Measurements from ENCODE around the gene AUTS2.

AUTS2 gene

GRCh38 chr7:69696054-69696591 lies 97.8 kb downstream of the AUTS2 start:
- H3K4me2 ChIP-seq (ENCODE audit: low read depth, low read length, poor library complexity, severe bottlenecking), result peak overlapping the region; percentile 73
- peak overlapping the region; percentile 60 for H3K4me3 ChIP-seq (ENCODE audit: low read length, poor library complexity, severe bottlenecking)
- H2AFZ ChIP-seq (ENCODE audit: low read length), result no peak overlapping the region
- H3K9me3 ChIP-seq (ENCODE audit: insufficient read depth, low read depth, low read length), result no peaks in the 10 kb centered on the region
- H3K4me1 ChIP-seq (ENCODE audit: insufficient read depth, low read length, poor library complexity, severe bottlenecking), result peaks cover 61% of the 10 kb centered on the region
- no peaks in the 10 kb centered on the region for H4K20me1 ChIP-seq (ENCODE audit: insufficient read depth, low read length, poor library complexity, severe bottlenecking)
- no peaks in the 10 kb centered on the region for H3K27me3 ChIP-seq (ENCODE audit: insufficient read depth, low read length, poor library complexity, severe bottlenecking)
- H3K36me3 ChIP-seq (ENCODE audit: insufficient read depth, low read length), result no peaks in the 10 kb centered on the region
- H3K79me2 ChIP-seq (ENCODE audit: insufficient read depth, low read length), result peaks cover 87% of the 10 kb centered on the region
- no peaks in the 10 kb centered on the region for H3K9me2 ChIP-seq (replicated peaks; ENCODE audit: low read depth, low read length)
- TF ChIP-seq EZH2phosphoT487 (IDR thresholded peaks at IDR 0.05; ENCODE audit: borderline replicate concordance), result no peak
- TF ChIP-seq, protein P1, sequence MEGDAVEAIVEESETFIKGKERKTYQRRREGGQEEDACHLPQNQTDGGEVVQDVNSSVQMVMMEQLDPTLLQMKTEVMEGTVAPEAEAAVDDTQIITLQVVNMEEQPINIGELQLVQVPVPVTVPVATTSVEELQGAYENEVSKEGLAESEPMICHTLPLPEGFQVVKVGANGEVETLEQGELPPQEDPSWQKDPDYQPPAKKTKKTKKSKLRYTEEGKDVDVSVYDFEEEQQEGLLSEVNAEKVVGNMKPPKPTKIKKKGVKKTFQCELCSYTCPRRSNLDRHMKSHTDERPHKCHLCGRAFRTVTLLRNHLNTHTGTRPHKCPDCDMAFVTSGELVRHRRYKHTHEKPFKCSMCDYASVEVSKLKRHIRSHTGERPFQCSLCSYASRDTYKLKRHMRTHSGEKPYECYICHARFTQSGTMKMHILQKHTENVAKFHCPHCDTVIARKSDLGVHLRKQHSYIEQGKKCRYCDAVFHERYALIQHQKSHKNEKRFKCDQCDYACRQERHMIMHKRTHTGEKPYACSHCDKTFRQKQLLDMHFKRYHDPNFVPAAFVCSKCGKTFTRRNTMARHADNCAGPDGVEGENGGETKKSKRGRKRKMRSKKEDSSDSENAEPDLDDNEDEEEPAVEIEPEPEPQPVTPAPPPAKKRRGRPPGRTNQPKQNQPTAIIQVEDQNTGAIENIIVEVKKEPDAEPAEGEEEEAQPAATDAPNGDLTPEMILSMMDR (conservative IDR thresholded peaks at IDR 0.05; ENCODE audit: low read length), result no peak
- H3F3A ChIP-seq (ENCODE audit: low read depth), result 0 out of 2 replicates have a peak, but pooled peaks cover 9% of the 10 kb centered on the region
- H3K9ac ChIP-seq (ENCODE audit: low read depth, low read length, poor library complexity, severe bottlenecking), result peak overlapping the region; percentile 51

DNA sequence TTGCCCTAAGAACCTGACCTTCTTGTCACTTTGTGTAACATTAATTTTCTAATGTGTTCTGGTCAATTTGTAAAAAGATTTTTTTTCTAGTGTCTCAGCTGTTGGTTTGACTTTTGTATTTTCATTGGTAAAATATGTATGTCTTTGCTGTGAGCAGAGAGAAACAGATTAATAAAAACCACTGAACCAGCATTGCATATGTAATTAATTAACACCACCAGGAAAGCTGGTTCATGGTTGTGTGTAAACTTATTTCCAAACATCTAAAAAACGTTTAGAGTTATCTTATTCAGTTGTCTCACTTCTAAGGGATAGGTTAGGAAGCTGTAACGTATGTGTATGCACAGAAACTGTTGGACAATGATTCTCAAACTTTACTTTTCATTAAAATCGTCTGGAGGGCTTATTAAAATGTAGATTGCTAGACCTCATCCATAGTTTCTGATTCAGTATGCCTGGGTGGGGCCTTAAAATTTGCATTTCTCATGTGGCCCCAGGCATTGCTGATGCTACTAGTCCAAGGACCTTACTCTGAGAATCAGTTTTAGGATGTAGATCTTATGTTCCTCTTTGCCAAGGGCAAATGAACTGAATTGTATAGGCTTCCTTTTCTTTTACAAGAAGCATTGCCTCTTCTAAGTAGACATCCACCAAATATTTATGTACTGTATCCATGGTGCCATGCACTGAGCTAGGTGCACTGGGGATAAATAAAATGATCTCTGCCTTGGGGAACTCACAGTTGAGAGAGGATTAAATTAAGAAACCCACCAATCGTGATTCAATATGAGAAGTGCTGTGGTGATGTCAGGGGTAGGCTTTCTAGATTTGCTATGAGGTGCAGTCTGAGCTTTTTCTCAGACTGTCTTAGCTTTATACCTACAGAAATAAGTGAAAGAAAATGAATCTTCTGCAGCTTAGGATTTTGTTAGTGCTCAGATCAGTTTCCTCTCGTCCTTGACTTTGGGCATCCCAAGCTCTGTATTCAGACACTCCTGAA lies 98.7 kb downstream of the AUTS2 start:
- Histone ChIP-seq H4K20me1 (ENCODE audit: insufficient read depth, low read length, poor library complexity, severe bottlenecking) (no peaks in the 10 kb centered on the region), H3K79me2 (ENCODE audit: insufficient read depth, low read length) (peaks cover 87% of the 10 kb centered on the region), H3K27me3 (ENCODE audit: insufficient read depth, low read length, poor library complexity, severe bottlenecking) (no peaks in the 10 kb centered on the region), H3K4me3 (ENCODE audit: low read length, poor library complexity, severe bottlenecking) (peak overlapping the region; percentile 60), H3F3A (ENCODE audit: low read depth) (0 out of 2 replicates have a peak, but pooled peaks cover 9% of the 10 kb centered on the region), H2AFZ (ENCODE audit: low read length) (no peak overlapping the region), H3K9me2 (replicated peaks; ENCODE audit: low read depth, low read length) (no peaks in the 10 kb centered on the region), H3K9ac (ENCODE audit: low read depth, low read length, poor library complexity, severe bottlenecking) (peak overlapping the region; percentile 51), H3K9me3 (ENCODE audit: insufficient read depth, low read depth, low read length) (no peaks in the 10 kb centered on the region), H3K4me1 (ENCODE audit: insufficient read depth, low read length, poor library complexity, severe bottlenecking) (peaks cover 65% of the 10 kb centered on the region), H3K4me2 (ENCODE audit: low read depth, low read length, poor library complexity, severe bottlenecking) (peak overlapping the region; percentile 73), H3K36me3 (ENCODE audit: insufficient read depth, low read length) (no peaks in the 10 kb centered on the region)
- TF ChIP-seq EZH2phosphoT487 (IDR thresholded peaks at IDR 0.05; ENCODE audit: borderline replicate concordance), result no peak
- TF ChIP-seq, protein P1 (conservative IDR thresholded peaks at IDR 0.05; ENCODE audit: low read length), result no peak

DNA sequence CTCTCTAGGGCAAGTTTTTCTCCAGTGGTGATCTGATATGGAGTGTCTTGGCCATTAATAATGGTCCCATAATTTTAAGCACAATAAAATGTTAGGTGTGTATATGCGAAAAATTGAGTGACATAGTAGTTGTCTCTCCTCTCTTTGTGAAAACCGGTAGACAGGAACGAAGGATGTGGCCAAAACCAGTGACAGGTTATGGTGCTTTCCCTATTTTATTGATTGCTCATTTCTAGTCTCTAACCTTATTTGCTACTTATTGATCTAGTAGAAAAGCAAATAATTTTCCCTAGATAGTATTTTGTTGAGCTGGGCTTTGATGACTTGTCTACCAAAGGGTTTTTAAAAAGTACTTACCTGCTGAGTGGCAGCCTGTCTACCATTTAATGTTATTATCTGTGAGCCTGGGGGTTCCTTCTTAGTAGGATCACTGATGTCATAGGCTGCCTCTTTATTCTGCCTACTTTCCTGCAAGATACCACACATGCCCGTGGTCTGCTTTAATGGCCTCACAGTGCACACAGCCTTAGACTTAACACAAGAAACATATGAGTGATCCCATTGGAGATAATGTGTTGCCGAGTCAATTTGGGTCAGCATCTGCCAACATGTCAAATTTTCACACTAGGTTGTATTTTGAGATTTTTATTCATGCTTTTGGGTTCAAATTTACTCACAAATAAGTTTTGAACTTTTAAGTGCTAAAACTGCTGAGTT lies 100.0 kb downstream of the AUTS2 start:
- no peak for TF ChIP-seq EZH2phosphoT487 (IDR thresholded peaks at IDR 0.05; ENCODE audit: borderline replicate concordance)
- TF ChIP-seq, protein P1 (conservative IDR thresholded peaks at IDR 0.05; ENCODE audit: low read length), result no peak

More for the DNA sequence above, 100.0 kb downstream of the AUTS2 start:
- Histone ChIP-seq H3F3A (ENCODE audit: low read depth) (0 out of 2 replicates have a peak, but pooled peaks cover 9% of the 10 kb centered on the region), H2AFZ (ENCODE audit: low read length) (no peak overlapping the region), H3K36me3 (ENCODE audit: insufficient read depth, low read length) (no peaks in the 10 kb centered on the region), H3K4me3 (ENCODE audit: low read length, poor library complexity, severe bottlenecking) (no peak overlapping the region), H3K79me2 (ENCODE audit: insufficient read depth, low read length) (peaks cover 87% of the 10 kb centered on the region), H4K20me1 (ENCODE audit: insufficient read depth, low read length, poor library complexity, severe bottlenecking) (no peaks in the 10 kb centered on the region), H3K4me2 (ENCODE audit: low read depth, low read length, poor library complexity, severe bottlenecking) (peak overlapping the region; percentile 73), H3K9me2 (replicated peaks; ENCODE audit: low read depth, low read length) (no peaks in the 10 kb centered on the region), H3K9me3 (ENCODE audit: insufficient read depth, low read depth, low read length) (no peaks in the 10 kb centered on the region), H3K27me3 (ENCODE audit: insufficient read depth, low read length, poor library complexity, severe bottlenecking) (no peaks in the 10 kb centered on the region), H3K4me1 (ENCODE audit: insufficient read depth, low read length, poor library complexity, severe bottlenecking) (peaks cover 71% of the 10 kb centered on the region), H3K9ac (ENCODE audit: low read depth, low read length, poor library complexity, severe bottlenecking) (no peak overlapping the region)
